Measurements from ENCODE around the gene B3GALT5.

The B3GALT5 gene

DNA sequence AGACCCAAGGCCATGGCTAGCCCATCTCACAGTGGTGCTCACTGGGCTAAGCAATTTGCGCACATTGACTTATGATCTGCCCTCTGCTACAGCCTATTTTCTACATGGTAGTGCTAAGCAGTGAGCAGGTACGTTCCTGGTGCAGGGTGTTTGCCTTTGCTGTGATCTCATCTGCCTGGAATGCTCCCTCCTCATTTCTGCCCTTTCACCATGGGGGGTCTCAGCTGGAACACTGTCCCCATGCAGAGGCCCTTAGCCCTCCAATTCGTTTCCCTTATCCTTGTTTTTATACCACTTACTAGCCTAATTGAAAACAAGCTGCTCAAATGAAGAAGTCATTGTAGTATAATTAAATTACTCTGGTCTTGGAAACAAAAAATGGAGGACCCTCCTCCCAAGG, 2.0 kb upstream of the B3GALT5 start:
- DNase-seq, result no peak

DNA sequence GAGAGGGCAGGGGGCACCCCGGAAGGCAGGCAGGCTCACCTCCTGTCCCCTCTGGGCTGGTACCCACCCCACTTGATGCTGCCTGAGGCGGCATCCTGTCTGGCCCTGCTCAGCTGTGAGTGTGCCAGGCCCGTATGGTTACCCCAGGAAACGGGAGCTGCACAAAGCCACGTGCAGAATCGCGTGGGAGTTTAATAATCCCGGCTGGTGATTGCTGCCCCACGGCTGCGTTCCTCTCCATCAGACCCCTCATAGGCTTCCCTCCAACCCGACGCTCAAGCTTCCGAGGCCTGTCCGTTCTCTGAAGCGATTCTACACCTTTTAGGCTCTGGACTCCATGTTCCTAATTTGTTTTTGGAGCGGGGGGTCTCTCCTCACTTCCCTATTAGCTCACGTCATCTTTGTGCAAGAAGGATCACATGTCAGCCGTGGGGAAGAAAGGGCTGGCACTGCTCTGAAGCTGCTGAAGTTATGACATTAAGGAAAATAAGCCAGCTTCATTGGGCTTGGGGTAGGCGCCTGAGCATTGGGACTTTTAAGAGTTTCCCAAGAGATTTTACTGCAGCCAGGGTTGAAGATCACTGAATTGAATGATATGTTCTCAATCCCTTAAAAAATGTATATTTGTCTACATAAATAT, 1.1 kb upstream of the B3GALT5 start:
- DNase-seq, result no peak

DNA sequence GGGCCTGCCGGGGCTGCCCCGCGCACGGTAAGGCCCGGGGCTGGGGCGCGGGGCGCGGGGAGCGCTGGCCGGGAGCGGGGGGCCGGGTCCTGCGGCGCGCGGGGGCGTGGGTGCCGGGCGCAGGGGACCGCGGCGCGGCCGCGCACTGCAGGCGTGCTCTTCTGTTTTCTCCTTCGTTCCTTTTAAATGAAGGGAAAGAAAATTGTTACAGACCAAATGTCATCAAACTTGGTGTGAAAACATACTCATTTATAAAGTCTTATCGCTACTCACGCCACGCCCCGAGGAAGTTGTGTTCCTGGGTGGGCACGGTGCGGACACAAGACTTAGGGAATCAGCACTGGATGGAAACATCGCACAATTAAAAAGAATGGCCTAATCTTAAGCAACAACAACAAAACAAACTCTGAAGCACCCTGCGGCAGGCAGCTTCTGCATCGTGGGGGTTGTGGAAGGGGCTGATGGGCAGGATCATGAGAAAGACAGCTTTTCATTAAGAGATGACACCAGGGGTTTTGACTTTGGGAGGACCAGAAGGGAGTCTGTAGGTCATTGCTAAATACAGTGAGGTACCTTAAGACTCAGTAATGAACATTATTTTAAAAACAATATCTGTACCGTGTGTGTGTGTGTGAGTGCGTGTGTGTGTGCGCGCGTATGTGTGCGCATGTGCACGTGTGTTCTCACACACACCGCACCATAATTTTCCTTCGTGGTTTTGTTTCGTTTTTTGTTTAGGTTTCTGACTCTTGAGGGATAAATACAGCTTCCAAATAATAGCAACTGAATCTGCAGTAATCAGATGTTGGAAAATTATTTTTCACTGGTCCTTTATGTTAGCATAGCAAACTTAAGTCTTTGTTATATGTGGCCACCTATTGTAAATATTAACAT, 548 bp downstream of the B3GALT5 start:
- no peak for DNase-seq

DNA sequence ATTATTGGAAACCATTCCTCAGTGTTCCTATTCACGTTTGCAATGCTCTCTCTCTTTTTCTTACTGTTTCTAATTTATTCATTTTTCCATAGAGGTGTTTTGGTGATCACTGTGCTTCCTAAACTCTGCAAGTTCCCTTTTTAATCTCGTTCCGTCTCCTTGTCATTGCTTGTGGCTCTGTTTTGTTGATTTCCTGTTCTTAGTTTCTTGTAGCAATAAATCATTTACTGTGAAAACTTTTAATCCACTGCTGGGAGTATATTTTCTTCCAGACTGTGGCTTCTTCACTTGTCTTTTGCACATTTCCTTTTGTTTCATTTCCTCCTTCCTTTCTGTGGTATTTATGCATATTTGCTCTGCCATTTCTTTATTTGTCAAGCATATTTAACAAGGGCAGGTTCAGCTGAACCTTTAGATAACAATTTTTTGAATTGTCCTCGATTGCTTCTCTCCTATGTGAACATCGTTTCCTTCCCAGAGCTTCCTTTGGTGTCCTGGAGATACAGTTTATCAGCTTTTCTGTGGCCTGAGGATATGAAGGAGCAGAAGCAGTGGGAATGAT, 3.6 kb downstream of the B3GALT5 start:
- DNase-seq, result no peak

DNA sequence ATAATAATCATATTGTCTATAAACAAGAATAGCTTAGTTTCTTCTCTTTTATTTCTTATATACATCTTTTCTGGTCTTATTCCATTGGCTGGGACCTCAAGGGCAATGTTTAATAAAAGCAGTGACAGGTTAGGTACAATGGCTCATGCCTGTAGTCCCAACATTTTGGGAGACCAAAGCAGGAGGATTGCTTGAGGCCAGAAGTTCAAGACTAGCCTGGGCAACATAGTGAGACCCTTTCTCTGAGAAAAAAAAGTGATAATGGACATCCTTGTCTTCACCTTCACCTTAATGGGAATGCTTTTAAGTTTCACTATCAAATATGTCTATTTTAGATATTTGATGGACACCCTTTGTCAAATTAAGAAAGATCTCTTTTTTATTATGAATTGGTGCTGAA, 8.1 kb downstream of the B3GALT5 start:
- DNase-seq, result no peak

DNA sequence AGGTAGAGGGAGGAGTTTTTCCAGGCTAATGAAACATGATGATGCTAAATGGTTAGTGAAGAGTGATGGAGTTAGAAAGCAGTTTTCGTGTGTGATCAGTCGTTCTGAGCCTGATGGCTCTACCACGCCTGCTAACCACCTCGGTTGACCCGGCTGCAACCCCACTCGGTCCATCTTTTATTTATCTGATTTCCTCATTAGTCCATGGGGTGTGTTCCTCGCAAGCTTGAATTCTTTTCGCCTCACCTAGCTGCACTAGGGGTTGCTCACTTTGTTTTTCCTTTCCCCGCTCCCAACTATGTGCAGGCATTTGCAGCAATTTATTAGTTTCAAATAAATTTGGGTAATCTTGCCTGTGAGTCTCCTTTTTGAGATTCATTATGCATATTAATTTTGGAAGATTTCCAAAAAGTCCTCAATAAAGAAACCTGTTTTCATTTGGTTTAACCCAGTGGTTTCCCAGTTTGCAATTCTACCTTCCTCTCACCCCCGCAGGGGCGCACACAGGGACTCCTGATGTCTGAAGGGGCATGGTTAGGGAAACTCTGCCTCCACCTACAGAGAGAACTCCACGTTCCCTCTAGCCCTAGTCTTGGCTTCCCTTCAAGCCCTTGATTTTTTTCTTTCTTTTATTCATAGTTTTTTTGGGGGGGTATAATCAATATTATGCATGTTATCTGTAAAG, 12.6 kb downstream of the B3GALT5 start:
- no peak for DNase-seq

DNA sequence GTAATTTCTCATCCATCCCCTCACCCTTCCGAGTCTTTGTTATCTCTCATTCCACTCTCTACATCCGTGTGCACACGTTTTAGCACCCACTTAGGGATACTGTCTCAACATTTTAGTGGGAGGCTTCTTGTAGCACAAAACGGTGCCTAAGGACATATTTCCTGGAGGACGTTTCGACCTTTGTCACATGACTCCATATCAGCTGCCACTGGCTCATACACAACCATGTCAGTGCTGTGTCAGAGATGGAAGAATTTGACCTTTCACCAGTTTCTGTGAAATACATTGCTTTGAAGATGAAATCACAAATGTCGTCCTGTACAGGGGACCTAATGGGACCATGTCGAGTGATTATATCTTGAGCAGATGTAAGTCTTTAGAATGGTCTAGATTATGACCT, 15.6 kb downstream of the B3GALT5 start:
- no peak for DNase-seq

DNA sequence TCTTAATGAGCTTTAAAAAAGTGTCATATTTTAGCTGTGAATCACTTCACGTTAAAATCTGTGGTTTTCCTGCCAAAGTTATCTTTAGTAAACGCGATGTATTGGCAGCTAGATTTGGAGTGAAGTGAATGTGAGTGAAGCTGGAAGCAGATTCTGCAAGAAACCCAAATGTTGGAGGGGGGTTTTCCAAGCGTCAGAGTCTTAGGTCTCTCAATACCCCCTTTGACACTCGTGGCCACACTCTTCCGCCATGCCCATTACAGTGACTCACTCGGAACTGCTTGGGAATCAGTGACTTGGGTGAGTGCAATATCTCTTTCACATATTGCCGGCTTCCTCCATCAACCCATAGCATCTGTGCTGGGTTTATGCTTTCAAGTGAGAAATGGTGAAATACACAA, 17.5 kb downstream of the B3GALT5 start:
- DNase-seq, result no peak

DNA sequence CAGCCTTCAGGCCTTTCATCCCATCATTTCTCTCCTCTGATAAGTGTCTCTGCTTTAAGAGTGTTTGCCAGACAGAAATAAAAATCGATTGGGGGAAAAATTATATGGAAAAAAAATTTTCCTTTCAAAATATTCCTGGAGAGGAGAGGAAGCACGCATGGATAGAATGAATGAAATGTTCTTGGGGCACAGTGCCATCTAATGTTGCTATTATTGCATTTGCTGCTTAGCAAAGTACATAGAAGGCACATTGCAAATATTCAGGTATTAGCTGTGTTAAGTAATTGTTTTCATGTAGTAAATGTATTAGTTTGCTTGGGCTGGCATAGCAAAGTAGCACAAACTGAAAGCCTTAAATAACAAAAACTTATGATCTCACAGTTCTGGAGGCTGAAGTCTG, 18.1 kb downstream of the B3GALT5 start:
- DNase-seq, result peak; percentile 39

DNA sequence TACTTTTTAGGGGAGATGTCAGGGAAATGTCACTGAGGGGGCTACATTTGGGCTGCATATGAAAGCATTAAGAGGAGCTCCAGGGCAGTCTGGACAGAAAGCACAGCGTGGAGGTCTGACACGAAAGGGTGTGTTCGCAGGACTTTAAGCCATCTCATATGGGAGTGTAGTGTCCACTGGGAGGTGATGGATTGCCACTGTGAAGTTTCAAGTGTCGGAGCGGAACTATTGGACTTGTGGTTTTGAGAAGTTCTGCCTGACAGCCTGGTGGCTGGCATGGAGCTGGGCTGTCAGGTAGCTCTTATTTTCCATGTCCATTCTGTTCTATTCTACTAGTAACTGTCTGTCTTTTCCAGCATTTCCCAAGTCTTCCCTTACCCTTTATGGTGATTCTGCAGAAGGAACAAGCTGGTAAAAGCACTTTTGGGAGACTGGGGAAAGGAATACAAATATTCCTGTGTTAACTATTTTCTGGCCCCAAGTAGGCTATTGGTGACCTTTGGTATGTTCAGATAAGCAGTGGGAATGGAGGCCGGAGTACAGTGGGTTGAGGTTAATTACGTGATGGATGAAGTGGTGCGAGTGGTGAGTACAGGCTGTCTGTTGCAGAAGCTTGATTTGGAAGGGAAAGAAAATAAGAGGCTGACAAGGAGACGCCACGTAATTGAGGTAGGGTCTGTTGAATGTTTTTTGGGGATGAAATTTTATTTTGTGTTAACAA, 19.3 kb downstream of the B3GALT5 start:
- no peak for DNase-seq

DNA sequence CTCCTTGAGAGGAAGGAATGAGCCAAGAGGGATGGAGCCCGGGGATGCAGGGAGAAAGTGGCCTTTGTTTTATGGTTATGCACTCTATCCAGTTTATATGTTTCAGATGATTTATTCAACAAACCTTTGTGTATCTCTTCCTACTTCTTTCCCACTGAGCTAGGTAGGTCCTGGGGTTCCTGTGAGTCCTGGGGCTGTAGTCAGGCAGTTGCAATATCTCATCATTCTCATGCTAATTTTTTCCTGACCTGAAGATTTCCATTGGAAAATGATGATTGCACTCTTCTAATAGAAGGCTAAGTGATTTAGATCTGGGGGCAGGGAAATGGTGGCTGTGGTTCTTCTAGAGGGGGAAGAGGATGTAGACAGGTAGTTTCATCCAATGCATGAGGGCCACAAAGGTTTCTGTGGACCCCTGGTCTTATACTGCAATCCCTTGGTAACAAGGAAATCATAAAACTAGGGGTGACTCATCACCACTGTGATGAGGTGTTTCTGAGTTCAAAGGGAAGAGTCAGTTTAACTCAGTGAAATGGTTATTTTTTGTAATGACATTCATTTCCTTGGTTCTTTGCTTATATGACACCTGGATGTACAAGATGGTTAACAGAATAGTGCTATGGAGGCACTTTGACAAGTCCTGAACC, 20.2 kb downstream of the B3GALT5 start:
- DNase-seq, result no peak

DNA sequence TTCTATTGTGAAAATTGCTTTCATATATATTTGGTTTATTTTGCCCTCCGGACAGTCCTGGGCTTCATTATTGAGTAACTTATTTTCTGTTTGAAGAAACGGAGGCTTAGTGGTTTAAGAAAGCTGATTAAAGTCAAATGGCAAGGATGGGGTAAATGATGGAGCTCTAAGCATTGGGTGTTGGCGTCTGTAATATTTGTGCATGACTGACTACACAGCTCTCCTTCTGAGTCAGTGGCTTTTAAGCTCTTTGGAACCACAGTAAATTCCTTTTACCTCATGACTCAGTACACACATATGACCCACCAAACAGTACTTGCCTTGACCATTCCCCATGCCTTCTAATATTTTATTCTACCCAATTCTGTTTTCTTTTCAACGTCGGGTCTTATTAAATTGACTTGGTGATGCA, 21.0 kb downstream of the B3GALT5 start:
- DNase-seq, result no peak

DNA sequence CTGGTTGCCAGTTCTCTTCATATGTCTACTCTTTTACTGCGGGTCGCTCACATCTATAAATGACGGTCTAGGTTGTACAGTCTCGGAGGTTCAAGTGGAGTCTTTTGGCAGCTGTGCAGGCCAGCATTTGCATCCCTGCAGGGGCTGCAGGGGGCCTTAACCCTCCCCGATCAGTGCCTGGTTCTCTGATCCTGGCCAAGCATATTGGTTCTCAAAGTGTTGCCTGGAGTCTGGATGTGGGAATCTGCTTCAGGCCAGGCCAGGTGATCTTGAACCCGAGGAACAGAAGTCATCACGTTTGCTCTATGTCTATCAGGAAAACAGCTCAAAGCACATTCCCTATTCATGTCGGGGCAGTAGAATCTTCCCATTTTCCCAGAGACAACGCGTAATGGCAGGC, 21.8 kb downstream of the B3GALT5 start:
- no peak for DNase-seq

DNA sequence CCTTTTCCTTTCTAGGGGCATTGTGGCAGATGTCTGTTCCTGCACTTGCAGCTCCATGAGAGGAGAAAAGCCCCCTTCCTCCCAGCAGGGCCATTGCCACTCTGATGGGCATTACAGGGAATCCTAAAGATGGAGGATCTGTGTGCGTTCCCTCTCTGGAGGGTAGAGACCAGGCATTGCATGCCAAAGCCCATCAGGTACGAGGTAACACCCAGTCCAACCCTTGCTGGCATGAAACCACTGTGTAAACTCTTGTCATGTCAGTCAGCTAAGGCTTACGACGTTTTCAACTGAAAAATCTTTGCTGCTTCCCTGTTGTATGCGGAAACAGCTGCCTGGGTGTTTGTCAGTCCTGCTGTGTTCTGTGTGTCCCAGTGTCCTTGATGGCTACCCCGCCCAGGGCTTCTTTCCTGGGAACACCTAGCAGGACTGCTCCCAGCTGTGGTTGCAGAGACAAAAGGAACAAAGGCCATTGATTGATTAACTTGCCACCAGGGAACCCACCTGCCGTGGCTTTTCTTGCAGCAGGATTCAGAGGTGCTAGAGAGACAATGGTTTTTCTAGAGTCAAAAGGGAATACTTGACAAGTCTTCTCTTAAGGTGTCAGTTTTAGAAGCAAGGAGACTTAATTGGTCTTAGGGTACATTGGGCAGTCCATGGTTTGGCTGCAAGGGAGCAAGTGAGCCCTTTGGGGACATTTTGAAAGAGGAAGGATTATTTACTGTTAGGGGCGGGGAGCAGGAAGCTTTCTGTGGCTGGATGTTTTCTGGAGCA, 24.6 kb downstream of the B3GALT5 start:
- peak; percentile 89 for DNase-seq

DNA sequence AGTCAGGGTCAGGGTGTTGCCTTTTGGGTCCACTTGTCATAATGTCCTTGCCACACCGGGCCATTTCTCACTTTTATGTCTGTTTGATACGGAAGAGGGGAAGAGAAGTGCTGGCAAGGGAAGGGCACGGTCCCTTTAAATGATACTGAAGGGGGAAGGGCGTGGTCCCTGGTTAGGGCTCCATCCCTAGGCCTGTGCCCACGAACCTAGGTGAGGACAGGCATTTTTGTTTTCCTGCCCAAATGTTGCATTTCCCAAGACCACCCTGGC, 25.2 kb downstream of the B3GALT5 start:
- DNase-seq, result no peak

DNA sequence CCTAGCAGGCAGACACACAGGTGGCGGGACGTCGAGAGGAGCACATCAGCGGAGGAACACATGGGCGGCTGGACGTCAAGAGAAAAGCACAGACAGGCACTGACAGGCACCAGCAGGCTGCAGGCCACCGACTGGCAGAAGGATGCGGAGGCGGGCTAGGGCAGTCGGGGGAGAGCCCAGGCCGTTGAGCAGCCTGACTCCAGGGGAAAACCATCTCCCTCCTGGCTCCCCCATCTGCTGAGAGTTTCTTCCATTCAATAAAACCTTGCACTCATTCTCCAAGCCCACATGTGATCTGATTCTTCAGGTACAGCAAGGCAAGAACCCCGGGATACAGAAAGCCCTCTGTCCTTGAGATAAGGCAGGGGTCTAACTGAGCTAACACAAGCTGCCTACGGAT, 25.5 kb downstream of the B3GALT5 start:
- no peak for DNase-seq

DNA sequence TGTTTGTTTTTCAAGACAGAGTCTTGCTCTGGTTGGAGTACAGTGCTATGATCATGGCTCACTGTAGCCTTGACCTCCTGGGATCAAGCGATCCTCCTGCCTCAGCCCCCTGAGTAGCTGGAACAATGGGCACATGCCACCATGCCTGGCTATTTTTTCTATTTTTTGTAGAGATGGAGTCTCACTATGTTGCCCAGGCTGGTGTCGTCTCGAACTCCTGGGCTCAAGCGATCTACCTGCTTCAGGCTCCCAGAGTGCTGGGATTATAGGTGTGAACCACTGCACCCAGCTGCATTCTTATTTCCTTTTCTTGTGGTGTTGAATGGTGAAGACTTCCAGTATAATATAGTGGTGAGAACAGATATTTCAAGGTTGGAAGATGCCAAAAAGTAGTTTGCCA, 28.0 kb downstream of the B3GALT5 start:
- no peak for DNase-seq

DNA sequence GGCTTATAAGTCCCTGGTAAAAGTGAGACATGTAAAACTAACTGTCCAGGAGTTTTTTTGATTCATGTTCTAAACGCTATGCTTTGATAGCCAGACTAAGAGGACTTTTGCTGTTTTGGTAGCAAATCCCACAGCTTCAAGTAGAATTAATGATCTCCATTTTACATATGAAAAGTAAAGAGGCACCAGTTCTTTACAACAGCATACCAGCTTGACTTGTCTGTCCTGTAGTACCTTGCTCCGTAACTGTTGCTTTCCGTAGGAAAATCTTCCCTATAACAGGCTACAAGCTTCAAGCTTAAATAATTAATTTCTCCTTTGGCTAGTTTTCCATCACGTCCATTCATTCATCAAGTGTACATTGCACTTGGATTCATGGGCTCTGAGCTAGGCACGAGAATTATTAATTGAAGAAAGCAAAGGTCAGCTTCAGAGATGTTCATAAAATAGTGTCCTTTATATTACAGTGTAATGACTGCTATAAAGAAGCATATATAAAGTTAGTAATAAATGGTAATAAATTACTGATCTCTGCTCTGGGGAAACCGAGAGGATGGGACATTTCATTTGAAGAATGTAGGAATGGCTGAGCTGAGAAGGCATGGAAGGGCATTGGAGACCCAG, 29.2 kb downstream of the B3GALT5 start:
- no peak for DNase-seq

DNA sequence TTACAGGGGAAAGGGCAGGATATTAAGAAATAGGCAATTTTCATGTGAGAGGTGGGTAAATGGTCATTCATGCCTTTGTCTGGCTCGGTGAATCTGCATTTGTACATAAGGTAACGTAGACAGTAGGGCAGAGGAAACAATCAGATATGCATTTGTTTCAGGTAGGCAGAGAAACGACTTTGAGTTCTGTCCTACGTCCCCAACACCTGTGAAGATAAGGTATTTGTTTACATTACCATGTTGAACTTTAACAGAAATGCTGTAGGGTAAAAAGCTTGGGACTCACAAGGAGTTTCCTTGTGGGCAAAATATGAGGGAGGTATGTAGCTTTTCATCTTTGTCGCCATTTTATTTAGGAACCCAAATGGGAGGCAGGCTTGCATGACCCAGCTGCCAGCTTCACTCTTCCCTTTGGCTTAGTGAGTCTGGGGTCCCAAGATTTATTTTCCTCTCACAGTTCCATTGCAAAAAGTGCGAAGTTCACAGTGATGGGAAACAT, 31.4 kb downstream of the B3GALT5 start:
- DNase-seq, result no peak

DNA sequence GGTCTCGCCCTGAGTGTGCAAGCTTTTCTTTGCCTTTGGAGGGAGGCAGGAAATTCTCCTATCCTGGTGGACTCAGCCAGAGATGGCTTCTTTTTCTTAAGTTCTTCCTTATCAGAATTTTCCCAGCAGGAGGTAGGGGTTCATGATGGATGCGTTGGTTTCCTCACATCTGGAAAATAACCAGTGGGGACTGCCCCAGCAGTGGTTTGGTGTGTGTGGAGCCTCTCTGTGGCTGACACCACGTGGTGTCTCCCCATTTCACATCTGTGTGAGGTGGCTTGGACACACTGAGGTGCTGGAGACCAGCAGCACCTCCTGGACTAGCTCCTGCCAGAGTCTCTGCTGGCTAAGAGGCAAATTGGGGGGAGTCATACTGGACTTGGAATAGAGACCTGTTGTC, 32.6 kb downstream of the B3GALT5 start:
- no peak for DNase-seq

DNA sequence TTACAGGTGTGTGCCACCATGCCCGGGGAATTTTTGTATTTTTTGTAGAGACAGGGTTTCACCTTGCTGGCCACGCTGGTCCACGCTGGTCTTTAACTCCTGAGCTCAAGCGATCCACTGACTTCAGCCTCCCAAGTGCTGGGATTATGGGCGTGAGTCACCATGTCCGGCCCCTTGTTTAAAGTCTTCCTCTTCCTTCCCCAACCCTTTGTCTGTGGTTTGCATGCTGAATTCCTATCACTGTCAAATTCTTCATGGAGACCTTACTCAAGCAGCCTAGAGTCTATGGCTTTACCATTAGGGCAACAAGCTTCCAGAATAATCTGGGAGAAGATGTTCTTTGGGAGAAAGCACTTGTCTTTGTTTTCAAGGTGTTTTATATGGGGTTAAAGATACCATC, 34.7 kb downstream of the B3GALT5 start:
- DNase-seq, result no peak

Measured in COR-L47 (cell line).